ENCODE data around the gene IL13. TPM values are rescaled to one million over a fixed set of nuclear protein-coding genes. Genes with fewer than 3 reads are reported as not detected.

Gene IL13
- total RNA-seq, 1 experiment from 2014 or later: not detected

DNA sequence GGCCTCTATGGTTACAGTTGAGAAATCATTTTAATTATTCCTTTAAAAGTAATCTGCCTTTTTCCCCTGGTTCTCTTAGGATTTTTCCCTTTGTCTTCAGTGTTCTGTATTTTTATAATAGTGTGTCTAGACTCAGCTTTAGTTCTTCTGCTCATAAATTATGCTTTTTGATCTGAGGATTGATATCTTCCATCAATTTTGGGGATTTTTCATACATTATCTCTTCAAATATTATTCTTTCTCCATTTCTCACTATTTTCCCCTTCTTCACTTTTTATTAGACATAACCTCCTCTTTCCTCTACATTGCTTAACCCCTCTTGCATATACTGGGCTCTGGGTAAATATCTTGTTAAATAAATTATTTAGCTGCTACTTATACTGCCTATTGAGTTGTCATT is 36.3 kb upstream of the IL13 start:
- Histone ChIP-seq H2BK120ac (ENCODE audit: low read depth, low read length, poor library complexity, severe bottlenecking) (no peak overlapping the region), H3K14ac (ENCODE audit: insufficient read depth, low read length) (no peak overlapping the region), H3K79me2 (ENCODE audit: insufficient read depth, low read length) (no peaks in the 10 kb centered on the region), H2BK20ac (ENCODE audit: low read depth, low read length, poor library complexity, severe bottlenecking) (no peak overlapping the region), H3K4me2 (ENCODE audit: insufficient read depth, insufficient read length, low read length) (no peak overlapping the region), H4K20me1 (ENCODE audit: control insufficient read depth, insufficient read depth, insufficient read length) (no peaks in the 10 kb centered on the region), H3K4ac (ENCODE audit: low read depth, low read length) (no peak overlapping the region), H4K91ac (ENCODE audit: insufficient read length, low read depth, low read length) (no peak overlapping the region), H3K79me1 (ENCODE audit: insufficient read depth, low read depth, low read length, poor library complexity, severe bottlenecking) (no peaks in the 10 kb centered on the region), H2BK15ac (ENCODE audit: low read depth, low read length) (no peak overlapping the region), H3K27me3 (ENCODE audit: insufficient read depth, low read length) (no peaks in the 10 kb centered on the region), H3K23ac (ENCODE audit: insufficient read length, low read depth, low read length) (no peak overlapping the region), H2BK5ac (ENCODE audit: insufficient read length, low read length) (no peak overlapping the region), H2AK5ac (ENCODE audit: insufficient read length, low read length) (no peak overlapping the region), H3K27ac (ENCODE audit: insufficient read length, low read depth, low read length) (no peak overlapping the region), H3K9ac (ENCODE audit: extremely low read depth, insufficient read length, low read length) (no peak overlapping the region), H2AFZ (ENCODE audit: low read length) (no peak overlapping the region), H3K18ac (ENCODE audit: insufficient read length, low read depth, low read length) (no peak overlapping the region), H4K5ac (ENCODE audit: insufficient read length, low read depth, low read length) (no peak overlapping the region), H3K9me3 (ENCODE audit: control insufficient read depth, low read depth, low read length) (no peaks in the 10 kb centered on the region), H4K8ac (replicated peaks; ENCODE audit: insufficient read length, low read depth, low read length) (no peak overlapping the region), H3K23me2 (ENCODE audit: insufficient read length, low read depth, low read length, poor library complexity, severe bottlenecking) (no peaks in the 10 kb centered on the region), H2BK12ac (ENCODE audit: insufficient read length, low read depth, low read length) (no peak overlapping the region), H3T11ph (ENCODE audit: low read length) (no peak overlapping the region), H3K56ac (ENCODE audit: insufficient read length, low read depth, low read length) (no peak overlapping the region), H3K4me1 (ENCODE audit: insufficient read depth, low read length) (no peaks in the 10 kb centered on the region)
- no peaks in the 10 kb centered on the region for H3K9me3 Mint-ChIP-seq
- TF ChIP-seq, protein P1, sequence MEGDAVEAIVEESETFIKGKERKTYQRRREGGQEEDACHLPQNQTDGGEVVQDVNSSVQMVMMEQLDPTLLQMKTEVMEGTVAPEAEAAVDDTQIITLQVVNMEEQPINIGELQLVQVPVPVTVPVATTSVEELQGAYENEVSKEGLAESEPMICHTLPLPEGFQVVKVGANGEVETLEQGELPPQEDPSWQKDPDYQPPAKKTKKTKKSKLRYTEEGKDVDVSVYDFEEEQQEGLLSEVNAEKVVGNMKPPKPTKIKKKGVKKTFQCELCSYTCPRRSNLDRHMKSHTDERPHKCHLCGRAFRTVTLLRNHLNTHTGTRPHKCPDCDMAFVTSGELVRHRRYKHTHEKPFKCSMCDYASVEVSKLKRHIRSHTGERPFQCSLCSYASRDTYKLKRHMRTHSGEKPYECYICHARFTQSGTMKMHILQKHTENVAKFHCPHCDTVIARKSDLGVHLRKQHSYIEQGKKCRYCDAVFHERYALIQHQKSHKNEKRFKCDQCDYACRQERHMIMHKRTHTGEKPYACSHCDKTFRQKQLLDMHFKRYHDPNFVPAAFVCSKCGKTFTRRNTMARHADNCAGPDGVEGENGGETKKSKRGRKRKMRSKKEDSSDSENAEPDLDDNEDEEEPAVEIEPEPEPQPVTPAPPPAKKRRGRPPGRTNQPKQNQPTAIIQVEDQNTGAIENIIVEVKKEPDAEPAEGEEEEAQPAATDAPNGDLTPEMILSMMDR (conservative IDR thresholded peaks at IDR 0.05): no peak
- H3K36me3 Mint-ChIP-seq (ENCODE audit: insufficient read depth in 1 of 3, low read depth in 3 of 3): peaks cover 3 to 37% (median 37%) of the 10 kb centered on the region in 3 experiments; a peak in 6 of 7 replicates
- H3K27ac Mint-ChIP-seq: no peak overlapping the region
- no peak for DNase-seq
- no peaks in the 10 kb centered on the region for H3K27me3 Mint-ChIP-seq (ENCODE audit: low read depth)
- peaks cover 0 to 5% of the 10 kb centered on the region in 2 experiments; a peak in 1 of 4 replicates for H3K4me1 Mint-ChIP-seq
- H3K4me3 Mint-ChIP-seq: no peak overlapping the region

Measured in H9 (cell line).